Stimulated activated CD4-positive, alpha-beta T cell treated with anti-CD3 and anti-CD28 coated beads, Interleukin-2, amount 100 ng/mL, for 24 hours (primary cell): ENCODE measurements around the gene OR10G4.
"Not testable (repeated sequence)": the region's sequence is repeated elsewhere in the genome, so short reads cannot be mapped to it uniquely, and the experiment has no call there.

Experiments
- DNase-seq, 2 donors: peaks; one replicate each; pipeline ENCODE4 v3.0.0-alpha.2; 2020

OR10G4 gene

GRCh38 chr11:124012697-124013096 lies at the start of gene OR10G4:
OR10G4 (plus strand) TSS chr11:124012997; CDS start chr11:124015575, 2,578 bp downstream.
- DNase-seq = no peak

- no peak for DNase-seq
Observed at GRCh38 chr11:123973816-123974215, 39.0 kb upstream of the OR10G4 start.

- no peak for DNase-seq
Observed at GRCh38 chr11:123976770-123977560, 35.8 kb upstream of the OR10G4 start.

GRCh38 chr11:123977731-123978347 lies 35.0 kb upstream of the OR10G4 start, which contains the start of gene OR10S1:
OR10S1 (minus strand) TSS chr11:123977781; CDS start chr11:123977664, 117 bp downstream.
- no peak for DNase-seq

- no peak for DNase-seq
Observed at GRCh38 chr11:123979311-123979710, 33.5 kb upstream of the OR10G4 start.

- no peak for DNase-seq
Observed at GRCh38 chr11:123995119-123995518, 17.7 kb upstream of the OR10G4 start, which contains the start of gene OR10G6. OR10G6 (minus strand) TSS chr11:123995161; CDS start chr11:123995161, 0 bp downstream.

- DNase-seq = not testable (repeated sequence)
Observed at GRCh38 chr11:124015837-124016236, 3.0 kb downstream of the OR10G4 start.

GRCh38 chr11:124026498-124026897 lies 13.7 kb downstream of the OR10G4 start, which contains the start of gene OR10G8:
OR10G8 (plus strand) TSS chr11:124026798; CDS start chr11:124029623, 2,825 bp downstream.
- DNase-seq = no peak

- DNase-seq = no peak
Observed at GRCh38 chr11:124036666-124037065, 23.9 kb downstream of the OR10G4 start.

GRCh38 chr11:124039557-124039956 lies 26.8 kb downstream of the OR10G4 start:
- no peak for DNase-seq

GRCh38 chr11:124041254-124041653 lies 28.5 kb downstream of the OR10G4 start, which contains the start of gene OR10G7:
OR10G7 (minus strand) TSS chr11:124041325; CDS start chr11:124039001, 2,324 bp downstream.
- no peak for DNase-seq

- no peak for DNase-seq
Observed at GRCh38 chr11:124043420-124043819, 30.6 kb downstream of the OR10G4 start.

- no peak for DNase-seq
Observed at GRCh38 chr11:124050748-124051147, 38.0 kb downstream of the OR10G4 start.

- DNase-seq = no peak
Observed at GRCh38 chr11:124052966-124053365, 40.2 kb downstream of the OR10G4 start.
